Thoracic aorta (tissue), 2 donors: ENCODE results near the gene CELF2. TPM values are rescaled to one million over a fixed set of nuclear protein-coding genes. Genes with fewer than 3 reads are reported as not detected.

Experiments
- ATAC-seq: fragments of 150-250 bp; one replicate; pipeline ENCODE4 v1.8.0; 2017; ENCODE audit warnings: low read depth; ENCODE audit not compliant: insufficient number of reproducible peaks, low FRiP score
- DNase-seq: peaks from one replicate; pipeline ENCODE4 v3.0.0-alpha.2; 2020; ENCODE audit warnings: low spot score
- H3K27ac ChIP-seq, 2 donors: fragments of 200-600 bp; sonication (generic); 1 replicate in 1 of 2; 2 replicates in 1 of 2; pipeline ENCODE4 v1.5.1; 2016; ENCODE audit warnings: mild to moderate bottlenecking in 2 of 2, moderate library complexity in 2 of 2
- H3K27me3 ChIP-seq: fragments of 200-600 bp; sonication (generic); replicated peaks from 2 replicates; pipeline ENCODE4 v1.6.0; 2016; ENCODE audit warnings: mild to moderate bottlenecking; ENCODE audit not compliant: insufficient read depth
- H3K36me3 ChIP-seq: fragments of 200-600 bp; sonication (generic); one replicate; pipeline ENCODE4 v1.5.1; 2016
- H3K4me1 ChIP-seq, 2 donors: fragments of 200-600 bp; sonication (generic); 1 replicate in 1 of 2; 2 replicates in 1 of 2; pipeline versions ENCODE4 v1.5.1 to v1.6.0; 2016; ENCODE audit warnings: low read depth in 2 of 2, mild to moderate bottlenecking in 1 of 2; ENCODE audit not compliant: control insufficient read depth in 1 of 2
- H3K4me3 ChIP-seq: fragments of 200-600 bp; sonication (generic); 2 replicates; pipeline ENCODE4 v1.5.1; 2016; ENCODE audit warnings: mild to moderate bottlenecking
- H3K9me3 ChIP-seq: fragments of 200-600 bp; sonication (generic); 2 replicates; pipeline ENCODE4 v1.5.1; 2016
- total RNA-seq, 2 donors: library from RNA; depleted of rRNA; stranded (reverse); fragments of >200 nt; gene quantifications; one replicate each; pipeline versions ENCODE4 v1.1.0 to v1.2.3, GENCODE V29; 2016
- TF ChIP-seq, protein P1 (sequence below): fragments of 200-600 bp; sonication (generic); IDR thresholded peaks from one replicate; pipeline ENCODE4 v1.5.1; 2019; ENCODE audit warnings: antibody characterized with exemption

CELF2 gene
- total RNA-seq, 2 donors from 2014 or later, result 69.0 to 73.5 TPM

- H3K27me3 ChIP-seq, result no peaks in the 10 kb centered on the region
- H3K4me1 ChIP-seq, result peaks cover 4 to 10% of the 10 kb centered on the region in 2 donors
- no peak overlapping the region for H3K4me3 ChIP-seq
- ATAC-seq, result no peak
- TF ChIP-seq, protein P1, sequence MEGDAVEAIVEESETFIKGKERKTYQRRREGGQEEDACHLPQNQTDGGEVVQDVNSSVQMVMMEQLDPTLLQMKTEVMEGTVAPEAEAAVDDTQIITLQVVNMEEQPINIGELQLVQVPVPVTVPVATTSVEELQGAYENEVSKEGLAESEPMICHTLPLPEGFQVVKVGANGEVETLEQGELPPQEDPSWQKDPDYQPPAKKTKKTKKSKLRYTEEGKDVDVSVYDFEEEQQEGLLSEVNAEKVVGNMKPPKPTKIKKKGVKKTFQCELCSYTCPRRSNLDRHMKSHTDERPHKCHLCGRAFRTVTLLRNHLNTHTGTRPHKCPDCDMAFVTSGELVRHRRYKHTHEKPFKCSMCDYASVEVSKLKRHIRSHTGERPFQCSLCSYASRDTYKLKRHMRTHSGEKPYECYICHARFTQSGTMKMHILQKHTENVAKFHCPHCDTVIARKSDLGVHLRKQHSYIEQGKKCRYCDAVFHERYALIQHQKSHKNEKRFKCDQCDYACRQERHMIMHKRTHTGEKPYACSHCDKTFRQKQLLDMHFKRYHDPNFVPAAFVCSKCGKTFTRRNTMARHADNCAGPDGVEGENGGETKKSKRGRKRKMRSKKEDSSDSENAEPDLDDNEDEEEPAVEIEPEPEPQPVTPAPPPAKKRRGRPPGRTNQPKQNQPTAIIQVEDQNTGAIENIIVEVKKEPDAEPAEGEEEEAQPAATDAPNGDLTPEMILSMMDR, result no peak
- no peaks in the 10 kb centered on the region for H3K36me3 ChIP-seq
- H3K9me3 ChIP-seq, result no peaks in the 10 kb centered on the region
- no peak for DNase-seq
- H3K27ac ChIP-seq, result no peak overlapping the region
Observed at GRCh38 chr10:11223081-11223480, 205.4 kb downstream of the CELF2 start.

DNA sequence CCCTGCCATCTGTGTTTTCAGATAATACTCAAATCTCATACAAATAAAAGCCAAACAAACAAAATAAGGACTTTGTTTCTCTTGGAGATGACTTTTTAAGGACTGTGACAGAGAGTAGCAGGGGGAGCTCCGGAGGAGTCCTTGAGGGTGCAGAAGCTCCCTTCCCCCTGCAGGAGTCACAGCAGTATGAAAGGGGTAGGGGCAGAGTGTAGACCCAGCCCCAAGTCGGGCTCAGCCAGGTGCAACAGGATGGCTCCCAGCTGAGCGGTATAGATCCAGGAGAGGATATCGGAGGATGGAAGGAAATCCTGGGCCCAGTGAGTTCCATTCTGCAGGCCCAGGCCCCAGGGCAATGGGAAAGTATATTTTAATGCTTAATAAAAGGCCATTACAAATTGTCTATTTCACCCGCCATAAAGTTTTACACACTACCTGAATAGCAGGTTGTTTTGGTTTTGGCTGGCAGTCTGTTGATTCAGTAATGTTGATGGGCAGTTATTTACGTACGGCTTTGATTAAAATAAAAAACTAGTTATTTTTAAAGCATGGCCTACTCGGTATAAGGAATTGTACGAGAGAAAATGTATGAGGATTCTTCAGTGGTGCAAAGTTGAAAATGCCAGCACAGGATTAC is 206.0 kb downstream of the CELF2 start:
- no peak for ATAC-seq
- no peak for DNase-seq
- no peaks in the 10 kb centered on the region for H3K9me3 ChIP-seq
- TF ChIP-seq, protein P1, result no peak
- no peak overlapping the region for H3K4me3 ChIP-seq
- H3K36me3 ChIP-seq, result no peaks in the 10 kb centered on the region
- H3K27me3 ChIP-seq, result no peaks in the 10 kb centered on the region
- peaks cover 0 to 4% of the 10 kb centered on the region in 2 donors for H3K4me1 ChIP-seq
- H3K27ac ChIP-seq, result no peak overlapping the region

GRCh38 chr10:11224321-11224720 is 206.6 kb downstream of the CELF2 start:
- H3K4me3 ChIP-seq, result no peak overlapping the region
- no peaks in the 10 kb centered on the region for H3K27me3 ChIP-seq
- no peaks in the 10 kb centered on the region for H3K4me1 ChIP-seq
- no peak for ATAC-seq
- DNase-seq, result no peak
- H3K36me3 ChIP-seq, result no peaks in the 10 kb centered on the region
- no peaks in the 10 kb centered on the region for H3K9me3 ChIP-seq
- no peak overlapping the region for H3K27ac ChIP-seq
- TF ChIP-seq, protein P1, result no peak

GRCh38 chr10:11224792-11225416 is 207.2 kb downstream of the CELF2 start:
- Histone ChIP-seq H3K4me3 (no peak overlapping the region), H3K27ac (no peak overlapping the region), H3K27me3 (no peaks in the 10 kb centered on the region), H3K36me3 (no peaks in the 10 kb centered on the region), H3K4me1 (peaks cover 0 to 4% of the 10 kb centered on the region in 2 donors), H3K9me3 (no peaks in the 10 kb centered on the region)
- ATAC-seq, result no peak
- TF ChIP-seq, protein P1, result no peak
- no peak for DNase-seq

DNA sequence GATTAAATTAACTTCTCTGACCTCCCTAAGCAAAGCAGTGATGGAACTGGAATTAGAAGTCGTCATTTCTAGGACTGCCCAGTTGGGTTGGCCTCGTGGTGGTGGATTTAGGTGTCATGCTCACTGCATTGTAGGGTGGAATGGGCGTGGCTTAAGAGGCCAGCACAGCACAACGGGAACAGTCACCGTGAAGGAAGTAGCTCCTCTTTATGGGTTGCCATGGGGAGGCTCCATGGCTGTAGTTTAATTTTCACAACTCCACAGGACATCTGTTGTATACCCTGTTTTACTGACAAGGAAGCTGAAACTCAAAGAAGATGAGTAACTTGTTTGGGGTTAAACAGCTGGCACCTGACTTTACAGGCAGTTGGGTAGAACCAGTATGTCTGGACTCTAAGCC is 208.3 kb downstream of the CELF2 start:
- Histone ChIP-seq H3K36me3 (no peaks in the 10 kb centered on the region), H3K4me1 (peaks cover 0 to 6% of the 10 kb centered on the region in 2 donors), H3K4me3 (no peak overlapping the region), H3K27ac (no peak overlapping the region), H3K9me3 (no peaks in the 10 kb centered on the region), H3K27me3 (no peaks in the 10 kb centered on the region)
- TF ChIP-seq, protein P1, result no peak
- ATAC-seq (no peak), DNase-seq (no peak)
